HG02885 (cell line): ENCODE results near the gene SWT1.
"Not testable (repeated sequence)": the region's sequence is repeated elsewhere in the genome, so short reads cannot be mapped to it uniquely, and the experiment has no call there.

Experiments used
- ATAC-seq: cut with Tn5 transposase; IDR thresholded peaks from one replicate; pipeline ENCODE4 v1.9.1; 2021; ENCODE audit warnings: mild to moderate bottlenecking; ENCODE audit not compliant: unreplicated experiment, poor library complexity

The SWT1 gene

DNA sequence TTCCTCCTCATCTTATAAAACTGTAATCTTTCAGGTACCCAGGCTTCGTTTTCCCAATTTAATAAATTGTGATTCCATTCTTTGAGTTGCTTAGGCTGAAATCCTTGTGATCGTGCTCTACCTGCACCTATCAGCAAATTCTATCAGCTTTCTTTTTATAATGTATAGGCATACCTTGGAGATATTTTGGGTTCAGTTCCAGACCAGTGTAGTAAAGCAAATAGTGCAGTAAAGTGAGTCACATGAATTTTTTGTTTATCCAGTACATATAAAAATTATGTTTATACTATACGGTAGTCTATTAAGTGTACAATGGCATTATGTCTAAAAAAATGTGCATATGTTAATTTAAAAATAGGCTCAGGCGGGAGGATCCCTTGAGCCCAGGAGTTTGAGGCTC is 5.5 kb downstream of the SWT1 start:
- no peak for ATAC-seq

DNA sequence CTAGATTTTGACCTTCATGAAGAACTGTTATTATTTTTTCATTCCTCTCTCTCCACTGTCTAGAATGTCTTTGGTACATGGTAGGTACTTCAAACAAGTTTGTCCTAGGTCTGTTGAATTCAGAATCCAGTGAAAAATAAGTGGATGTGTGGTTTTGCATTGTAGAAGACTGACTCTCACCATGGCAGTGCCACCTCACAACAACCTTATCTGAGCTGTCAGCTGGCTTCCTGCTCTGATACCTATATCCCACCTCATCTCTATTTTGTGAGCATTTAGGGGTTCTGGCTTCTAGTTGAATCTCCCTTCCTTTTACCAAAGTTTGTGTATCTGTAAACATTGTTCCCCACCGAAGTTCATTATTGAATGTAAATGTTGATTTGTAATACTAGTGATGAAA is 9.1 kb downstream of the SWT1 start:
- no peak for ATAC-seq

DNA sequence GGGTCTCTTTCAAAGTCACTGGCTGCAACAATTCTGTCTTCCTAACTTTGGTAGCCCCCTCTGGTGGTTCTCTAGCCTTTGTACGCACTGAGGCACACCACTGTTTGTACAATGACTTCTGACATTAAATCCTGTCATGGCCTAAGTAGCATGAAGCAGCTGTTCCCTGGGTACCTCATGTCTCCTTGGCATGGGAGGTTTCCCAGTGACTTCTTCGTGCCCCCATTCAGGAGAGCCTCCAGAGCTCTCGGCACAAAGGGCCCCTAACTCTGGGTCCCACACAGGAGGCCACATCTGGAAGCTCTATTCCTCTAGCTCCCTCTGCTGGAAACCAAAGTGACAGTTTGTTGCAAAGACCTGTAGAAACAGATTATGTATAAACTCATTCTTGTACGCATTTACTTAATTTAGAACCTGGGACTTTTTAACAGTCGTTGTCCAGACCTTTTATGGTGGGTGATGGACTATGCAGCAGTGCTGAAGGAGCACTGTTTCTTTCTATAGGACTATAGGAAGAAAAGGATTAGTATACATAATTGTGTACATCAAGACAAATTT is 13.4 kb downstream of the SWT1 start:
- ATAC-seq = peak; percentile 94

DNA sequence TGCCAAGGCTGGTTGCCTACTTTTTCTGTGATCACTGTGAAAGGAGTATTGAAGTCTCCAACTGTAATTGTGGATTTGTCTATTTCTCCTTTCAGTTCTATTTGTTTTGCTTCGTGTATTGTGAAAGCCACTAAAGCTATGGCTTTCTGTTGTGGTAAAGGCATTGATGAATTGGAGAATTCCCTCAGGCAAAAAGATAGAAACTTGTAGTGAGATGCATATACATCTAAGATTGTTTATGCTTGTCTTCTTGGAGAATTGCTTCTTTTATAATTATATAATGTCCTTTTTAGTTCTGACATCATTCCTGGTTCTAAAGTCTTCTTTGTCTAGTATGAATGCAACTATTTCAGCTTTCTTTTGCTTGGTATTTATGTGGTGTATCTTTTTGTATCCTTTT is 36.8 kb downstream of the SWT1 start:
- ATAC-seq = no peak

DNA sequence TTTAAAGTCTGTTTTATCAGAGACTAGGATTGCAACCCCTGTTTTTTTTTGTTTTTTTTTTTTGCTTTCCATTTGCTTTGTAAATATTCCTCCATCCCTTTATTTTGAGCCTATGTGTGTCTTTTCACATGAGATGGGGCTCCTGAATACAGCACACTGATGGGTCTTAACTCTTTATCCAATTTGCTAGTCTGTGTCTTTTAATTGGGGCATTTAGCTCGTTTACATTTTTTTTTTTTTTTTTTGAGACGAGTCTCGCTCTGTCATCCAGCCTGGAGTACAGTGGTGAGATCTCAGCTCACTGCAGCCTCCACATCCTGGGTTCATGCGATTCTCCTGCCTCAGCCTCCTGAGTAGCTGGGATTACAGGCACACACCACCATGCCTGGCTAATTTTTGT is 41.7 kb downstream of the SWT1 start:
- not testable (repeated sequence) for ATAC-seq

DNA sequence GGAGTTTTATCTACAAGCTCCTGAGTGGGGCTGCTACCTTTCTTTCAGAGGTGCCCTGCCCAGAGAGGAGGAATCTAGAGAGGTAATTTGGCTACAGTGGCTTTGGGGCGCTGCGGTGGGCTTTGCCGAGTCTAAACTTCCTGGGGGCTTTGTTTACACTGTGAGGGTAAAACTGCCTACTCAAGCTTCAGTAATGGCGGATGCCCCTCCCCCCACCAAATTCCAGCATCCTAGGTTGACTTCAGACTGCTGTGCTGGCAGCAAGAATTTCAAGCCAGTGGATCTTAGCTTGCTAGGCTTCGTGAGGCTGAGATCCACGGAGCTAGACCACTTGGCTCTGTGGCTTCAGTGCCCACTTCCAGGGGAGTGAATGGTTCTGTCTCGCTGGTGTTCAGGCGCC is 43.9 kb downstream of the SWT1 start:
- ATAC-seq = no peak

DNA sequence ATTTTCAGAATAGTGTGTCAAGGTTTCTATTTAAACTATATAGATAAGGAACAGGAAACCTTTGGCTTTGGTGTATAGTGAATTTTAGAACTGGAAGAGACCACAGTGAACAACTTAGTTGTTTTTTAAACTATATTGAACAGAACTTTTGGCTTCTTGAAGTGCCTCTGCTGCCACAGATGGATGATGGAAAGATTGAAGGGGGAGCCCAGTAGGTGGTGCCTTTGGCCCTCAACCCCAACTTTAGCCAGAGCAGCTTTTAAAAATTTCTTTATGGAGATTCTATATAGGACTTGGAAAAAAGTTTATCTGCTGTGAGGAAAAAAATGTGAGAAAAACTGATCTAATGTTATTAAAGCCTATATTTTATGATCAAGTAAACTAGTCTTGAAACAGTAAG is 50.2 kb downstream of the SWT1 start:
- ATAC-seq = no peak

DNA sequence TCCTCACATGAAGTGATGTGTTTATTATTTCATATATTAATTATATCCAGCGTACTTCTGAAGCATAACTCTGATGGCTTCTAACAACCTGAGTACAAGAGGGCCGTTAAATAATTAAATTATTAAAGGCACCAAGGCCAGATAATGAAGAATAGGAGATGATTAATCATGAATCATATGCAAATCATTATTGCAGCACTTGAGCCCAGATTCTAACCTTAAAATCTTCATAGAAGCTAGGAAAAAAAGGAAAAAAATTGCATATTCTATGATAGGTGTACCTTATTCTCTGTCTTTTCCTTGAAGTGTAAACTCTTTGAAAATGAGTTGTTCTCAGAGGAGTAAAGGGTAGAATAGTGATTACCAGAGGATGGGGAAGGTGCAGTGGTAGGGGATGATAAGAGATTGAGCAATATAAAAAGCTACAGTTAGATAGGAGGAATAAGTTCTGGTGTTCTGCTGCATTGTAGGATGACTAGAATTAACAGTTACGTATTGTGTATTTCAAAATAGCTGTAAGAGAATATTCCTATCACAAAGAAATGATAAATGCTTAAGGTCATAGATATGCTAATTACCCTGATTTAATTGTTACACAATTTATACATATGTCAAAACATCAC is 51.1 kb downstream of the SWT1 start:
- ATAC-seq = no peak

DNA sequence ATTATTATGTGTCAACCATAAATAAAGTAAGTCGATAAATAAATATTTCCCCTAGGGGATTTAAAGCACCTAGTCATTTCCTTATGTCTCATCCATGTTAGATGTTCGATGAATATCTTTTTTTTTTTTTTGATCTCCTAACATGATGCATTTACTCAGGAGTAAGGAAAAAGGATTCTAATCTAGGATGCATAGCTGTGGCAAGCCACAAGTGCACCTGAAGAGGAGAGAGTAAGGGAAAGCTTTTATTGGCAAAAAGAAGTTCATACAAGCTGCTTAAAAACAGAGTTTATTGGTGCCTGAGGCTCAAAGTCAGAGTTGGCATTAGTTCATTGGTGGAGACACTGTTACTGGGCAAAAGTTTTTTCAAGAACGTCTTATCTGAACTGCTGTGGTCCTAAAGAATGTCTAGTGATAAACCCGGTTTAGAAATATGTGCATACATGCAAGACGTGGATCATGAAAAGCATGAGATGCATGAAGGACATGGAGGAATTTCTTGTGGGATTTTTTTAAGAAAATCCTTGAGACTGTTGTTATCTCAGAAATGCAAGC is 51.7 kb downstream of the SWT1 start:
- no peak for ATAC-seq

DNA sequence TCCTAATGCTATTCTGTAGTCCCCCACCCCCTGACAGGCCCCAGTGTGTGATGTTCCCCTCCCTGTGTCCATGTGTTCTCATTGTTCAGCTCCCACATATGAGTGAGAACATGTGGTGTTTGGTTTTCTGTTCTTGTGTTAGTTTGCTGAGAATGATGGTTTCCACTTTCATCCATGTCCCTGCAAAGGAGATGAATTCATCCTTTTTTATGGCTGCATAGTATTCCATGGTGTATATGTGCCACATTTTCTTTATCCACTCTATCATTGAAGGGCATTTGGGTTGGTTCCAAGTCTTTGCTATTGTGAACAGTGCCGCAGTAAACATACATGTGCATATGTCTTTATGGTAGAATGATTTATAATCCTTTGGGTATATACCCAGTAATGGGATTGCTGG is 52.4 kb downstream of the SWT1 start:
- ATAC-seq = not testable (repeated sequence)

DNA sequence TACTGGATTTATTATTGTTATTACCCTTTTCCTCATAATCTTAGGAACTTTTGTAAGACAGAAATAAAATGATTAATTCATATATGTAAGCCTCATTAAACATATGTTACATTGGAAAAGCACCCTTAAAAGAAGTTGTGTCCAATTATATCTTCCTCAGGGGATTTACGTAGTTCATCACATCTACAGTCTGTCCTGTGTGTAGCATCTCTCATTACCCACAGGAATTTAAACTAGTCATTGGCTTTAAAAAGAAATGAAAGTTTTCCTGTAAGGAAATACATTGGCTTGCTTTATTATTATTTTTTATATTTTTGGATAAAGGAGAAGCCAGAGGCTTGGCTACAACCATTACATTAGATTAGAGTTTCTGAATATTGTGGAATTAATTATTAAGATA is 56.1 kb downstream of the SWT1 start:
- ATAC-seq = no peak

DNA sequence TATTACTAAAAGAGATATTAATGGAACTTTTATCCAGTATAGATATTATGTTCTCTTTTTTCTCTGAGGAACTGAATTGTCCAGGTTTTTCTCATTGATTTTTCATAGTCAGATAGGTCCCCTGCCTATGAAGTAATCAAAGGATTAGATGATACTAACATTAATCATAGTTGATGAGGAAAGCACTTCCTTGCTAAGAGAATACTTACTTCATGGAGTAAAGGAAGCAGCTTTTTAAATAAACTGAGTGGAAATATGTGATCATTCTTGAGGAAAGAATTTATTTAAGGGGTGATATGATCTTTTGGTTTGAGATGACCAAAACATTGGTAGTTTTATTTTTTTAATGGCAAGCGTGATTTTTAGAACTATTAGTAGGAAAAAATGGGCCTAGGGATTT is 58.9 kb downstream of the SWT1 start:
- ATAC-seq = no peak

DNA sequence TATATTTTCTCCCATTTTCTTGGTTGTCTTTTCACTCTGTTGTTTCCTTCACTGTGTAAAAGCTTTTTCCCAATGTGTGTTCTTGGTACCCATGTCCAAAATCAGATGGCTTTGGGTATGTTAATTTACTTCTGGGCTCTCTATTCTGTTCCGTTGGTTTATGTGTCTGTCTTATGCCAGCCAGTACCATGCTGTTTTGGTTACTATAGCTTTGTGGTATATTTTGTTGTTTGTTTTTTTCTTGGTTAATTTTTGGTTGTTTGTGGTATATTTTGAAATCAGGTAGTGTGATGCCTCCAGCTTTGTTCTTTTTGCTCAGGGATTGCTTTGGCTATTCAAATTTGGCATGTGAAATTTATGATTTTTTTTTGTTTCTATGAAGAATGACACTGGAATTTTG is 67.2 kb downstream of the SWT1 start:
- ATAC-seq = no peak

DNA sequence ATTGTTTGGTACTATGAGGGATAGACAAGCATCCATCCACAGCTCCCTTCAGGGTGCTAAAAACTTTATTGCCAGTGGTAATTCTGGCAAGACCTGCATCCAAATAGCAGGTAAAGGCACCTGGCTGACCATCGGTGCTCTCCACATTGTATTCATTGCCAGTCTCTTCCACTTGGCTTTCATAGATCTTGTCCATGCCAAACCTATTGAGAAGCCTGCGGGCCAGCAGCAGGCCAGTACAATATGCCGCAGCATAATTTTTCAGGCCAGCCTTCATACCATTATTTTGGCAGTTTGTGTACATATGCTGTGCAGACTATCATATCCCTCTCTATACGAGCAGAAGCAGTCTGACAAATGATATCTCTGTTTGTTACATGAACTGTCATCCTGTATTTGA is 70.2 kb downstream of the SWT1 start:
- no peak for ATAC-seq

DNA sequence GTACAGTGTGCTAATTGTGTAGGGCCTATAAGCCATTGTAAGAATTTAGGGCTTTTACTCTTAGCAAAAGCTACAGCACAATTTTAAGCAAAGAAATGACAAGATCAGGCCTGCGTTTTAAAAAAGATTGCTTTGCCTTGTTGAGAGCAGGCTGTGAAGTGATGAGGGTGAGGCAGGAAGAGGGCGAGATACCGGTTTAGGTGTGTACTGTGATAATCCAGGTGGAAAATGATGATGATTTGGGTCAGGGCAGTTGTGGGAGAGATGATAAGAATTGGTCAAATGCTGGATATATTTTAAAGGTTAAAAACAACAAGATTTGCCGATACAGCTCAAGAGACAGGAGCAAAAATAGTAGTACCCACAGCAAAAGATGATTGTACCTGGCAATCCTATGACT is 72.0 kb downstream of the SWT1 start:
- no peak for ATAC-seq

DNA sequence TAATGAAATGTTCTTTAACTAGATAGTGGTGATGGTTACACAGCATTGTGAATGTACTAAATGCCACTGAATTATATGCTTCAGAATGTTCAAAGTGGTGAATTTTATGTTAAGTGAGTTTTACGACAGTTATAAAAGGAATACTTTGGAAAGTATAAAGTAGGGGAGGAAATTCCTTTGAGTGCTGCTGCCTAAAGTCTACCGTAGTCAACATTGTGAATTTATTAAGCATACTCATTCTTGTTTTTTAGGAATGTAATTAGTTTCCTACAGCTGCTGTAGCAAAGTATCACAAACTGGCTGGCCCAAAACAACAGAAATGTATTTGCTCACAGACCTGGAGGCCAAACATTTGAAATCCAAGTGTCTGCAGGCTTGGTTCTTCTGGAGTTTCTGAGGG is 73.0 kb downstream of the SWT1 start:
- ATAC-seq = no peak

DNA sequence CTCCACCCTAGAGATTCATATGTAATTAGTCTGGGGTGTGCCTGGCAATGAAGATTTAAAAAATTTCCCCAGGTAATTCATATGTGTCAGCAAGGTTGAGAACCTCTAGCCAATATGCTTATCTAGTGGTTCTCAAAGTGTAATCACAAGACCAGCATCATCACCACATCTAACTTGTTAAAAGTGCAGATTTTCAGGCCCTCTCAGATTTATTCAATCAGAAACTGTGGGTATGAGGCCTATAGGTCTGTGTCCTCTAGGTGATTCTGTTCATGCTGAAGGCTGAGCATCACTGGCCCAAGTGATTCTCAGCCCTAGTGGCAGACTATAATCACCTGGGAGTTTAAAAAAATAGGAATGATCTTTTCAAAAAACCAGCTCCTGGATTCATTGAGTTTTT is 75.9 kb downstream of the SWT1 start:
- ATAC-seq = no peak

DNA sequence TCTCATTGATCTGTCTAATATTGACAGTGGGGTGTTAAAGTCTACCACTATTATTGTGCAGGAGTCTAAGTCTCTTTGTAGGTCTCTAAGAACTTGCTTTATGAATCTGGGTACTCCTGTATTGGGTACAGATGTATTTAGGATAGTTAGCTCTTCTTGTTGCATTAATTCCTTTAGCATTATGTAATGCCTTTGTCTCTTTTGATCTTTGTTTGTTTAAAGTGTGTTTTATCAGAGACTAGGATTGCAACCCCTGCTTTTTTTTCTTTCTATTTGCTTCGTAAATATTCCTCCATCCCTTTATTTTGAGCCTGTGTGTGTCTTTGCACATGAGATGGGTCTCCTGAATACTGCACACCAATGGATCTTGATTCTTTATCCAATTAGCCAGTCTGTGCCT is 77.2 kb downstream of the SWT1 start:
- not testable (repeated sequence) for ATAC-seq

DNA sequence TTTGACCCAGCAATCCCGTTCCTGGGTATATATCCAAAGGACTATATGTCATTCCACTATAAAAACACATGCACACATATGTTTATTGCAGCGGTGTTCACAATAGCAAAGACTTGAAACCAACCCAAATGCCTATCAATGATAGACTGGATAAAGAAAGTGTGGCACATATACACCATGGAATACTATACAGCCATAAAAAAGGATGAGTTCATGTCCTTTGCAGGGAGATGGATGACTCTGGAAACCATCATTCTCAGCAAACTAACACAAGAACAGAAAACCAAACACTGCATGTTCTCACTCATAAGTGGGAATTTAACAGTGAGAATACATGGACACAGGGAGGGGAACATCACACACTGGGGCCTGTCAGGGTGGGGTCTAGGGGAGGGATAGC is 80.2 kb downstream of the SWT1 start:
- ATAC-seq = not testable (repeated sequence)

DNA sequence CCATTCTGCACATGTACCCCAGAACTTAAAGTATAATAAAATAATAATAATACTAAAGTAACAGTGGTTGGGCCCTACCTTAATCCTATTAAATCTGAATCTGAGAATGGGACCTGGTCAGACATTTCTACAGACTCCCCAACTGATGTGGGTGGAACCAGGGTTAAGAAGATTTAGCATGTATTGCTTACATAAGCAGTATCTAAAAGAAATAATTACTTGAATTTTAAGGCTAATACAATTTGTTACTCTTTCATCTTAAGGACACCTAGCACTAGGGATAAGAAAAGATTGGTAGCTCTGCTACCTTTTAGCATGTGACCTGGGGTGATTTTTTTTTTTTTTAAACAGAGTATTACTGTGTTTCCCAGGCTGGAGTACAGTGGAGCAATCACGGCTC is 80.7 kb downstream of the SWT1 start:
- no peak for ATAC-seq

DNA sequence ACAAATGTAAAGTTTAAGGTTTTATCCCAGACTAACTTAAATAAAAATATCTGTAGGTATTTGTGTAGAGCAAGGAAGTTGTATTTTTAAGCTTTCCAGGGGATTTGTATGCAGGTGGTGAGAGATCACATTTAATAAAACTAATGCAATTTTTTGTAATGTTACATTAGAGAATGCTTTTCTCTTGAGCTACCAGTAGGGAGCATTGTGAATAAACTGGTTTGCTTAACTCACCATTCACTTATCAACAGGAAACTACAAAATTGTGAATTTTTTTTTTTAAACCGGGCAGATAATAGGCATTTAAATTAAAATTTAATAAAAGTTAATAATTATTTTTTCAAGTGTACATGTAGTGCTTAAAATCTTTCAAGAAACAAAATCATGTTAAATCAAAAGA is 81.5 kb downstream of the SWT1 start:
- ATAC-seq = no peak

DNA sequence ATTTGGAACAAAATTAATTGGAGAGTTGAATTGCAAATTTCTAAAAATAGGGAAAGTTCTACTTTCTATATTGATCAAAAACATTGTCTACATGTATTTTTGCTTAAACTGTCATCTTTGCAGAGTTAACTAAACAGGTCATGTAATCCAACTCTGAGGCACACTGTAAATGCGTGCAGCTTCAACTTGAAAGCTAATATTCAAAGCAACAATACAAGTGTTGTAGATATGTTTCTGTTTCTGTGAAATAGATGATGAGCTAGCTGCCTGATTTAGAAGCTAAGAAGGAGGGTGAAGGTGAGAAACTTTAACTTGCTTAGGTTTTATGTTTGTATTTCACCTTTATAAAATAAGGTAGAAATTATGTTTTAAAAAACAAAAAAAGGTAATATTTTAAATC is 82.9 kb downstream of the SWT1 start:
- no peak for ATAC-seq
